K562 (cell line): ENCODE results near the gene IL17RC. TPM values are rescaled to one million over a fixed set of nuclear protein-coding genes. Genes with fewer than 3 reads are reported as not detected.

Experiments used
- ARID1B ChIP-seq: fragments of 450-650 bp; IDR thresholded peaks from 2 replicates; pipeline ENCODE4 v1.6.1; 2016; ENCODE audit warnings: antibody characterized with exemption, mild to moderate bottlenecking, inconsistent platforms
- BCOR ChIP-seq: fragments of 450-650 bp; IDR thresholded peaks from 2 replicates; pipeline ENCODE4 v1.6.1; 2016
- BDP1 ChIP-seq: IDR thresholded peaks from 3 replicates; pipeline ENCODE4 v1.6.1; 2011; ENCODE audit not compliant: insufficient read length, insufficient read depth
- BHLHE40 ChIP-seq: IDR thresholded peaks from 2 replicates; pipeline ENCODE4 v1.6.1; 2011; ENCODE audit warnings: low read length, improper control_type of control experiment
- E2F3 ChIP-seq: fragments of 250-450 bp; sonication (Bioruptor Pico); IDR thresholded peaks from 2 replicates; pipeline ENCODE4 v1.4.0; 2020; ENCODE audit warnings: mild to moderate bottlenecking
- E4F1 ChIP-seq: fragments of 250-450 bp; sonication (Bioruptor Pico); IDR thresholded peaks from 2 replicates; pipeline ENCODE4 v1.5.0; 2021; ENCODE audit warnings: mild to moderate bottlenecking, borderline replicate concordance
- EP300 ChIP-seq: IDR thresholded peaks from 2 replicates; pipeline ENCODE4 v1.6.1; 2012; ENCODE audit warnings: low read length, improper control_type of control experiment
- HSF4 ChIP-seq: fragments of 250-450 bp; sonication (Bioruptor Pico); IDR thresholded peaks from 2 replicates; pipeline ENCODE4 v2.1.2; 2022; ENCODE audit warnings: mild to moderate bottlenecking, moderate library complexity, borderline replicate concordance
- MTA3 ChIP-seq: fragments of 450-650 bp; formaldehyde crosslinking; IDR thresholded peaks from 2 replicates; pipeline ENCODE4 v1.6.1; 2017; ENCODE audit warnings: mild to moderate bottlenecking, borderline replicate concordance
- NFRKB ChIP-seq: fragments of 450-650 bp; IDR thresholded peaks from 2 replicates; pipeline ENCODE4 v1.6.1; 2016; ENCODE audit warnings: low read depth
- NR2C1 ChIP-seq, 2 experiments: fragments of 450-650 bp; IDR thresholded peaks; 2 replicates each; pipeline ENCODE4 v1.6.1; 2017; ENCODE audit warnings: mild to moderate bottlenecking in 2 of 2, antibody characterized with exemption in 1 of 2, inconsistent platforms in 1 of 2, missing compliant biosample characterization in 1 of 2, missing genetic modification characterization in 1 of 2
- PHTF2 ChIP-seq: fragments of 250-450 bp; sonication (Bioruptor Pico); IDR thresholded peaks from 2 replicates; pipeline ENCODE4 v1.5.0; 2021; ENCODE audit warnings: mild to moderate bottlenecking
- PRDM10 ChIP-seq: fragments of 450-650 bp; IDR thresholded peaks from 2 replicates; pipeline ENCODE4 v1.6.1; 2018; ENCODE audit not compliant: partially characterized antibody
- SAFB2 ChIP-seq: fragments of 200-400 bp; formaldehyde crosslinking; IDR thresholded peaks from 2 replicates; pipeline ENCODE4 v1.6.1; 2018; ENCODE audit warnings: borderline replicate concordance, low read length, low read depth, moderate library complexity; ENCODE audit not compliant: severe bottlenecking
- SIN3A ChIP-seq, 2 experiments: fragments of 150-350 bp in 1 of 2; IDR thresholded peaks; 2 replicates each; pipeline ENCODE4 v1.6.1; 2011 to 2016; ENCODE audit warnings: borderline replicate concordance in 2 of 2, low read depth in 2 of 2, low read length in 2 of 2, mild to moderate bottlenecking in 2 of 2, moderate library complexity in 2 of 2; ENCODE audit not compliant: control insufficient read depth in 1 of 2
- TFAP4 ChIP-seq: sonication (generic); formaldehyde crosslinking; IDR thresholded peaks from 2 replicates; pipeline ENCODE4 v1.8.0; 2022; ENCODE audit warnings: missing genetic modification reagents, mild to moderate bottlenecking, moderate library complexity, borderline replicate concordance
- THRB ChIP-seq: fragments of 450-650 bp; formaldehyde crosslinking; conservative IDR thresholded peaks from 2 replicates; pipeline ENCODE4 v1.4.0; 2022; ENCODE audit warnings: mild to moderate bottlenecking, missing genetic modification characterization
- TOE1 ChIP-seq, 2 experiments: fragments of 450-650 bp in 1 of 2; sonication (generic) in 1 of 2; formaldehyde crosslinking in 1 of 2; IDR thresholded peaks; 2 replicates each; pipeline versions ENCODE4 v1.7.1 to v1.8.0; 2016 to 2022; ENCODE audit warnings: borderline replicate concordance in 2 of 2, mild to moderate bottlenecking in 2 of 2, antibody characterized with exemption in 1 of 2, inconsistent platforms in 1 of 2, low read depth in 1 of 2, missing genetic modification reagents in 1 of 2, moderate library complexity in 1 of 2
- ZNF175 ChIP-seq: fragments of 200-800 bp; sonication (Bioruptor generic); IDR thresholded peaks from 2 replicates; pipeline ENCODE4 v1.6.1; 2016; ENCODE audit warnings: low read depth, mild to moderate bottlenecking, missing genetic modification characterization, missing compliant biosample characterization
- polyA plus RNA-seq, 8 experiments: library from polyadenylated mRNA; depleted of rRNA in 4 of 8; stranded (reverse) in 5 of 8; unstranded in 3 of 8; fragments of >200 nt; fragmentation: Nextera tagmentation in 2 of 8; fragmentation: Illumina TruSeq in 1 of 8; extraction: Ambion mirVana in 2 of 8; extraction: Trizol in 1 of 8; gene quantifications; 2 replicates each; pipeline versions ENCODE4 v1.2.1 to v1.2.3, GENCODE V29; 2011 to 2014; ENCODE audit warnings: inconsistent platforms in 1 of 8, missing spikeins in 1 of 8
- total RNA-seq, 7 experiments: library from RNA; depleted of rRNA in 6 of 7; stranded (reverse); fragments of >200 nt in 6 of 7; fragmentation: Illumina TruSeq in 2 of 7; extraction: Trizol in 2 of 7; gene quantifications; 2 replicates each; pipeline versions ENCODE4 v1.2.1 to v1.2.3, GENCODE V29; 2011 to 2021; ENCODE audit warnings: low replicate concordance in 1 of 7

The IL17RC gene
- total and polyA plus RNA-seq, 9 of the 15 experiments (the other 6 are each of a cell fraction or from before 2014, with no cell fraction given): 0.15 to 11.4 (median 7.1) TPM; not detected in 1

- TF ChIP-seq TFAP4 (CRISPR knock-in tag) (peak; percentile 52), E4F1 (CRISPR knock-in tag) (no peak), TOE1 (IDR thresholded peaks at IDR 0.05; ENCODE audit: borderline replicate concordance) (no peak), TOE1 (CRISPR knock-in tag; IDR thresholded peaks at IDR 0.05; ENCODE audit: borderline replicate concordance, low read depth) (no peak), HSF4 (no peak), SIN3A (IDR thresholded peaks at IDR 0.05; ENCODE audit: borderline replicate concordance in 2 of 2, control insufficient read depth in 1 of 2, low read depth in 2 of 2, low read length in 2 of 2) (0 out of 4 replicates have a peak, but pooled peaks of 1 of the 2 experiments have one; percentile 14), ARID1B (peak; percentile 77), THRB (CRISPR knock-in tag) (no peak), EP300 (peak; percentile 27; the same call in 1 of the 2 replicates), PHTF2 (CRISPR knock-in tag) (no peak), ZNF175 (CRISPR knock-in tag) (no peak), NR2C1 (IDR thresholded peaks at IDR 0.05) (no peak), NR2C1 (tag; IDR thresholded peaks at IDR 0.05) (no peak), PRDM10 (peak; percentile 5), BHLHE40 (no peak), NFRKB (no peak), E2F3 (CRISPR knock-in tag) (no peak), BCOR (no peak), SAFB2 (no peak), BDP1 (no peak), MTA3 (no peak; the same call in 1 of the 2 replicates)
Measured at GRCh38 chr3:9912294-9912935, 4.5 kb upstream of the IL17RC start (continued).
